ENCODE results near the gene LRTM2. TPM values are rescaled to one million over a fixed set of nuclear protein-coding genes. Genes with fewer than 3 reads are reported as not detected.

The LRTM2 gene
- total RNA-seq, 1 donor from 2014 or later = not detected

DNA sequence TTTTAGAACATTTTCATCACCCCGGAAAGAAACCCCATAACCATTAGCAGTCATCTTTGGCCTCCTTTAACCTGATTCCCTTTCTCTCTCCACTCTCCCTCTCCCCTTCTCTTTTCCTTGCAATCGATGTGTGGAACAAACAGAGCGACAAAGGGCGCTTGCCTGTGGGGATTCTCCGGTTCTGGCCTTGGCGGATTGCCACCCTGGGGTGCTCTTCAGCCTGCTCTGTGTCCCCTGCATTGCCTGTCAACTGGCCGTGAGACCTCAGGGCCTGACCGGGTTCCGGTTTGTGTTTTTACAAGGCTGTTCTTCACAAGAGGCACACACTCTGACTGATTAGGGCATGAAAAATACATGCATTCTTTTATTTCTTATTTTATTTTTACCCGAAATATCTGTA lies 27.8 kb downstream of the LRTM2 start:
- intact Hi-C loops (cut with micrococcal nuclease) = no loop called here
- TF ChIP-seq, protein P1, sequence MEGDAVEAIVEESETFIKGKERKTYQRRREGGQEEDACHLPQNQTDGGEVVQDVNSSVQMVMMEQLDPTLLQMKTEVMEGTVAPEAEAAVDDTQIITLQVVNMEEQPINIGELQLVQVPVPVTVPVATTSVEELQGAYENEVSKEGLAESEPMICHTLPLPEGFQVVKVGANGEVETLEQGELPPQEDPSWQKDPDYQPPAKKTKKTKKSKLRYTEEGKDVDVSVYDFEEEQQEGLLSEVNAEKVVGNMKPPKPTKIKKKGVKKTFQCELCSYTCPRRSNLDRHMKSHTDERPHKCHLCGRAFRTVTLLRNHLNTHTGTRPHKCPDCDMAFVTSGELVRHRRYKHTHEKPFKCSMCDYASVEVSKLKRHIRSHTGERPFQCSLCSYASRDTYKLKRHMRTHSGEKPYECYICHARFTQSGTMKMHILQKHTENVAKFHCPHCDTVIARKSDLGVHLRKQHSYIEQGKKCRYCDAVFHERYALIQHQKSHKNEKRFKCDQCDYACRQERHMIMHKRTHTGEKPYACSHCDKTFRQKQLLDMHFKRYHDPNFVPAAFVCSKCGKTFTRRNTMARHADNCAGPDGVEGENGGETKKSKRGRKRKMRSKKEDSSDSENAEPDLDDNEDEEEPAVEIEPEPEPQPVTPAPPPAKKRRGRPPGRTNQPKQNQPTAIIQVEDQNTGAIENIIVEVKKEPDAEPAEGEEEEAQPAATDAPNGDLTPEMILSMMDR (IDR thresholded peaks at IDR 0.05) = no peak
- no peak overlapping the region for H3K27ac Mint-ChIP-seq

DNA sequence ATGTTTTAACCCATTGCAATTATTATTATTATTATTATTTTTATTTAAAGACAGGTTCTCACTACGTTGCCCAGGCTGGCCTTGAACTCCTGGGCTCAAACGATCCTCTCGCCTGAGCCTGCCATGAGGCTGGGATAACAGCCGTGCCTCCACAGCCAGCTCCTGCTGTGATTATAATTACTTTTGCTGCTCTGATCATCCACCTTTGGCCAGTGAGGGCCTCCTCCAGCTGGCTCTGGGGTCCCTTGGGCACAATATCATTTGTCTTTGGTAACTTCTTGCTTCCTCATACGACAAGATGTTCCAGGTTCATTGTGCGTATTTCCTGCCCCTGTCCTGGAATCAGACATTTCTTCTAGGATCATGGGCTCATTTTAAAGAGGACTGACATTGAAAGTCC lies 28.4 kb downstream of the LRTM2 start:
- no peaks in the 10 kb centered on the region for H3K9me3 Mint-ChIP-seq
- H3K4me3 Mint-ChIP-seq = no peak overlapping the region
- no peak overlapping the region for H3K27ac Mint-ChIP-seq
- intact Hi-C loops (cut with micrococcal nuclease) = no loop called here
- TF ChIP-seq, protein P1 (IDR thresholded peaks at IDR 0.05) = no peak
- ChIA-PET POLR2A (no interaction called here), CTCF (no interaction called here)
- H3K27me3 Mint-ChIP-seq = peaks cover 11% of the 10 kb centered on the region
- DNase-seq = no peak
- peaks cover 4% of the 10 kb centered on the region for H3K4me1 Mint-ChIP-seq
- ATAC-seq (ENCODE audit: low read depth) = no peak
- H3K36me3 Mint-ChIP-seq (ENCODE audit: low read depth) = no peaks in the 10 kb centered on the region

More for the DNA sequence above, 27.8 kb downstream of the LRTM2 start:
- Mint-ChIP-seq H3K4me1 (peaks cover 4% of the 10 kb centered on the region), H3K9me3 (no peaks in the 10 kb centered on the region), H3K27me3 (peaks cover 9% of the 10 kb centered on the region), H3K4me3 (no peak overlapping the region), H3K36me3 (ENCODE audit: low read depth) (no peaks in the 10 kb centered on the region)
- ATAC-seq (ENCODE audit: low read depth) (no peak), DNase-seq (no peak)
- ChIA-PET CTCF (no interaction called here), POLR2A (no interaction called here)

DNA sequence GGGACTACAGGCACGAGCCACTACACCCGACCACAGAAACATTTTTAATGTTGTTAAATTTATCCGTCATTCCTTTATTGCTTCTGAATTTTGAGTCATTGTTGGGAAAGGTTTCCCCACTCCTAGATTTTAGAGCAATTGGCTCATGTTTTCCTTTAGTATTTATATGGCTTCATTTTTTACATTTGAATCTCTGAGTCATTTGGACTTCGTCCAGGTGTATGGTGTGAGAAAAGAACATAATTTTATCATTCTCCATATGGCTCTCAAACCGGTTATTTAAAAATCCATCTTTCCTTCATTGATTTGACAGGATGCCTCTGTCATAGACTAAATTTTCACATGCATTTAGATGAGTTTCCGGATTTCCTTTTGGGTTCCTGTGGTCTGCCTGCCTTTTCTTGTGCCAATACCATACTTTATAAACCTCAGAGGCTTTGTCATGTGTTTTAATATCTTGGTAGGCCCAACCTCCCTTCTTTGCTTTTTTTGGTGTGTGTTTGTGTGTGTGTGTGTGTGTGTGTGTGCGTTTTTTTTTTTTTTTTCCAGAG lies 30.9 kb downstream of the LRTM2 start:
- CTCF ChIA-PET = no interaction called here
- POLR2A ChIA-PET = no interaction called here

DNA sequence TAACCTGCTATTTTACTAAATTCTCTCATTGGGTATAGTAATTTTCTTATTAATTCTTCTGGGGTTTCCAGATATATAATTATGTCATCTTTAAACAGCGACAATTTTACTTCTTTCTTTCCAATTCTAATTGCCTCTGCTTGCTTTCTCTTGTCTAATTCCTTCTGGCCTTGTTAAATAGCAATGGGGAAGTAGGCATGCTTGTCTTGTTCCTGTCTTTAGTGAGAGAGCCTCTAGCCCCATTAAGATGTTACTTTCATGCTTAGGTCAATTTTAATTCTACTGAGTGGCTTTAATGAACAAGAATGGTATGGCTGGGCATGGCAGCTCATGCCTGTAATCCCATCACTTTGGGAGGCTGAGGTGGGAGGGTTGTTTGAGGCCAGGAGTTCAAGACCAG lies 31.7 kb downstream of the LRTM2 start:
- H3K9me3 Mint-ChIP-seq = peaks cover 4% of the 10 kb centered on the region
- no peaks in the 10 kb centered on the region for H3K4me1 Mint-ChIP-seq
- no peak overlapping the region for H3K27ac Mint-ChIP-seq
- peaks cover 2% of the 10 kb centered on the region for H3K27me3 Mint-ChIP-seq
- ATAC-seq (ENCODE audit: low read depth) = no peak
- TF ChIP-seq, protein P1 (IDR thresholded peaks at IDR 0.05) = no peak
- ChIA-PET POLR2A (no interaction called here), CTCF (no interaction called here)
- no peak overlapping the region for H3K4me3 Mint-ChIP-seq
- DNase-seq = no peak
- no peaks in the 10 kb centered on the region for H3K36me3 Mint-ChIP-seq (ENCODE audit: low read depth)
- intact Hi-C loops (cut with micrococcal nuclease) = no loop called here

More for the DNA sequence above, 30.9 kb downstream of the LRTM2 start:
- intact Hi-C loops (cut with micrococcal nuclease) = no loop called here
- Mint-ChIP-seq H3K4me1 (no peaks in the 10 kb centered on the region), H3K27me3 (peaks cover 3% of the 10 kb centered on the region), H3K9me3 (peaks cover 4% of the 10 kb centered on the region), H3K4me3 (no peak overlapping the region), H3K36me3 (ENCODE audit: low read depth) (no peaks in the 10 kb centered on the region), H3K27ac (no peak overlapping the region)
- DNase-seq (no peak), ATAC-seq (ENCODE audit: low read depth) (no peak)
- TF ChIP-seq, protein P1 (IDR thresholded peaks at IDR 0.05) = no peak

DNA sequence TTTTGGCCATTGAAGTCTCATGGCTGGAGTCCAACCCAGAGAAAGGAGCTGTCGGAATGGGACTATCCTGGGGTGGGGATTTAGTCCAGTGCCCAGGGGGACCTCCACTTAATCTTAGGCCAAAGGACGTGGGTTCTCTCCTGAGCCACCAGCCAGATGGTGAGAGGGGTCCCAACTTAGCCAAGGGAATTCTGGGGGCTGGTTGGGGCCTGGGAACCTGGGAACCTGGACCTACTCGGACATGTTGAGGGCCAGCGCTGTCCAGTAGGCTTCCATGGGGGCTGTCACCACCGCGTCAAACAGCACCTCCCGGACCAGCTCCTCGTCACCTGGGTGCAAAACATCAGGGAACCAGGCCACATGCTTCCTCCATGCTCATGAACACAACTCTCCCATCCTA lies 33.4 kb downstream of the LRTM2 start:
- ChIA-PET POLR2A (no interaction called here), CTCF (no interaction called here)
- intact Hi-C loops (cut with micrococcal nuclease) = no loop called here
- Mint-ChIP-seq H3K27me3 (peaks cover 4% of the 10 kb centered on the region), H3K9me3 (peaks cover 4% of the 10 kb centered on the region), H3K36me3 (ENCODE audit: low read depth) (no peaks in the 10 kb centered on the region), H3K27ac (no peak overlapping the region), H3K4me3 (no peak overlapping the region), H3K4me1 (no peaks in the 10 kb centered on the region)
- TF ChIP-seq, protein P1 (IDR thresholded peaks at IDR 0.05) = no peak
- DNase-seq (no peak), ATAC-seq (ENCODE audit: low read depth) (no peak)

All from activated B cell treated with CpG ODN at 0.5 μM for 24 hours (primary cell).